Measurements from ENCODE around the gene EVI5L.

DNA sequence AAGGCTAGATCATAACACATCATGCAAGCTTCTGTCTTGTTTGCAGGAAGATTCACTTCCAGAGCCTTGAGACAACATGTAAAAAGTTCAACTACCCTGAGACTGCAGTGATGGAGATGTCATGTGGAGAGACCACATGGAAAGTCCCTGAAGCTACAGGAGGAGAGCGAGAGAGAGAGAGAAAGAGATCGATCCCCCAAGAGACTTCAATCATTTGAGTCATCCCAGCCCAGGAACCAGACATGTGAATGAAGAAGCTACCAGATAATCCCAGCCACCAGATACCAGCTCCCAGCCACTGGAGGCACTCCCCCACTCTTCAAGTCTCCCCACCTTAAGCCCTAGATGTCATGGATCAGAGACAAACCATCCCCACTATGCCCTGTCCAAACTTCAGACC, 10.7 kb upstream of the EVI5L start:
- TF ChIP-seq, protein P1, sequence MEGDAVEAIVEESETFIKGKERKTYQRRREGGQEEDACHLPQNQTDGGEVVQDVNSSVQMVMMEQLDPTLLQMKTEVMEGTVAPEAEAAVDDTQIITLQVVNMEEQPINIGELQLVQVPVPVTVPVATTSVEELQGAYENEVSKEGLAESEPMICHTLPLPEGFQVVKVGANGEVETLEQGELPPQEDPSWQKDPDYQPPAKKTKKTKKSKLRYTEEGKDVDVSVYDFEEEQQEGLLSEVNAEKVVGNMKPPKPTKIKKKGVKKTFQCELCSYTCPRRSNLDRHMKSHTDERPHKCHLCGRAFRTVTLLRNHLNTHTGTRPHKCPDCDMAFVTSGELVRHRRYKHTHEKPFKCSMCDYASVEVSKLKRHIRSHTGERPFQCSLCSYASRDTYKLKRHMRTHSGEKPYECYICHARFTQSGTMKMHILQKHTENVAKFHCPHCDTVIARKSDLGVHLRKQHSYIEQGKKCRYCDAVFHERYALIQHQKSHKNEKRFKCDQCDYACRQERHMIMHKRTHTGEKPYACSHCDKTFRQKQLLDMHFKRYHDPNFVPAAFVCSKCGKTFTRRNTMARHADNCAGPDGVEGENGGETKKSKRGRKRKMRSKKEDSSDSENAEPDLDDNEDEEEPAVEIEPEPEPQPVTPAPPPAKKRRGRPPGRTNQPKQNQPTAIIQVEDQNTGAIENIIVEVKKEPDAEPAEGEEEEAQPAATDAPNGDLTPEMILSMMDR (IDR thresholded peaks at IDR 0.05) = no peak
- no peak for TF ChIP-seq SMC3 (IDR thresholded peaks at IDR 0.05; ENCODE audit: low read depth, low read length)
